ES-I3 (cell line): ENCODE results near the gene CABCOCO1.

Source experiments
- H3K36me3 ChIP-seq: 2 replicates; pipeline ENCODE4 v1.6.1; 2013; ENCODE audit warnings: mild to moderate bottlenecking, low read length, control low read depth, moderate library complexity; ENCODE audit not compliant: insufficient read depth
- H3K4me1 ChIP-seq: 2 replicates; pipeline ENCODE4 v1.6.1; 2013; ENCODE audit warnings: mild to moderate bottlenecking, control low read depth, low read length; ENCODE audit not compliant: insufficient read depth
- H3K9ac ChIP-seq: 2 replicates; pipeline ENCODE4 v1.6.1; 2013; ENCODE audit warnings: low read depth, mild to moderate bottlenecking, low read length, moderate library complexity
- H3K9me3 ChIP-seq: 2 replicates; pipeline ENCODE4 v1.6.1; 2013; ENCODE audit warnings: mild to moderate bottlenecking, low read length, moderate library complexity; ENCODE audit not compliant: control insufficient read depth, insufficient read depth

CABCOCO1 gene

DNA sequence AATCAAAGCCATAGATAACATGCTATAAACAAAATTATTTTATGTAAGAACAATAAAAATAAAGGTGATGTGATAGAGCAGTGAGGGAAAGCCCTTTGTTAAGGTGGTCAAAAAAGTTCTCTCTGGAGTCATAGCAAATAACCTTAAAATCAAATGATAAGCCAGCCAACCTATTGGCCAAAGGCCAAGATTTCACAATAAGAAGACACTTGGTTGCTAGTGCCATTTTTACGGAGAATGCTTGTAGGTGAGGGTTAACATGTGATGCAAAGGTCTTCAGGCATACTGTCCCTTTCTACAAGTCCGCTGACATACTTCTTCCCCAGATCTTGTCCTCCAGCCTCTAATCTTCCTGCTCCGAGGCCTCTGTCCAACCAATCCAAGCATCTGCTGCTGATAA lies 140.5 kb downstream of the CABCOCO1 start:
- Histone ChIP-seq H3K9me3 (no peaks in the 10 kb centered on the region), H3K36me3 (no peaks in the 10 kb centered on the region), H3K9ac (no peak overlapping the region), H3K4me1 (no peaks in the 10 kb centered on the region)

DNA sequence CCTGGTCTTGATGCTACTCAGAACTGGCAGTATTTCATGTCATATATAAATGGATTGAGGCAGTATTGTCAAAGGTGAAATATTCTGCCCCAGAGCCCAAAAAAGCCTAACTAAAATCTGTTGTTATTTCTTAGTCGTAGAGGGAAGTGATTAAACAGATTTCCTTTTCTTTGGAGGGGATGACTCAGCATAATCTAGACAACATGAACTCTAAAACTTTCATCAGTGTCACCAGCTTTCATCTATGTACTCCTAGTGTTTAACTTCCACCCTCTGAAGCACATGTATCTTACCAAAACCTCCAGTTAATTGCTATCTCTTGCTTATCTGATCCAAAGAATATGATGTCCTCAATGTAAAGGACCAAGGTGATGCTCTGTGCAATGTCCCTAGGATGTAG lies 141.7 kb downstream of the CABCOCO1 start:
- H3K9ac ChIP-seq: no peak overlapping the region
- no peaks in the 10 kb centered on the region for H3K9me3 ChIP-seq
- no peaks in the 10 kb centered on the region for H3K36me3 ChIP-seq

DNA sequence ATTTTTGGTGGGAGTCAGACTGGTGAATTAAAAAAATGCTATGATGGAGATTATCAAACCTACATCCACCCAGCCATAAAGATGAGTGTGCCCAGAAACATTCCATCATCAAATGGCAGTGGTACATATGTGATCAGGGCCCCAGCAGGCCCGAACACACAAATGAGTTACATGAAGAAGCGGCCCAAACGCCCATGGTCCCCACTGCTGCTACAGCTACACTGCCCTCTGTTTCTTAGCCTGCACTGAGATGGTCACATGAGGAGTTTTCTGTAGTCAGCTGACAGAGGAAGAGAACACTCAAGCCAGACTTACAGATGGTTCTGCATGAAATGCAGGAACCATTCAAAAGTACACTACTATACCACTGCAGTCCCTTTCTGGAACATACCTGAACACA lies 142.4 kb downstream of the CABCOCO1 start:
- no peaks in the 10 kb centered on the region for H3K4me1 ChIP-seq
- no peaks in the 10 kb centered on the region for H3K36me3 ChIP-seq
- no peak overlapping the region for H3K9ac ChIP-seq
- no peaks in the 10 kb centered on the region for H3K9me3 ChIP-seq

More for the DNA sequence above, 141.7 kb downstream of the CABCOCO1 start:
- no peaks in the 10 kb centered on the region for H3K4me1 ChIP-seq

DNA sequence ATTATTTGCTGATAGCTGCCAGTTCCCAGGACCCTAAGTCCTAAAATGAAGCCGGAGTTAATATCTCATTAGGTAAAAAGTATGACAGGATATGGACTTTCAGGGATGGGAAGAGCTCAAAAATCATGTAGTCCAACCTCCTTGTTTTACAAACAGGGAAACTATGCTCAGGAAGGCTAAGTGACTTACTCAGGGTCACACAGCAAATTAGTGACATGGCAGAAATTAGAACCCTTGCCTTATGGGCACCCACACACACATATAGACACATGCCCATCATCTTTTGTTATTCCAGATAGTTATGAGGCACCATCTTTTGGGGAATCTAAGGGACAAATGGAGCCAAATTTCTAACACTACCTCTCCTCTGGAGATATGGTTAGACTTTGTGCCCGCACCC lies 147.5 kb downstream of the CABCOCO1 start:
- H3K9ac ChIP-seq: no peak overlapping the region
- H3K9me3 ChIP-seq: no peaks in the 10 kb centered on the region
- H3K36me3 ChIP-seq: no peaks in the 10 kb centered on the region

DNA sequence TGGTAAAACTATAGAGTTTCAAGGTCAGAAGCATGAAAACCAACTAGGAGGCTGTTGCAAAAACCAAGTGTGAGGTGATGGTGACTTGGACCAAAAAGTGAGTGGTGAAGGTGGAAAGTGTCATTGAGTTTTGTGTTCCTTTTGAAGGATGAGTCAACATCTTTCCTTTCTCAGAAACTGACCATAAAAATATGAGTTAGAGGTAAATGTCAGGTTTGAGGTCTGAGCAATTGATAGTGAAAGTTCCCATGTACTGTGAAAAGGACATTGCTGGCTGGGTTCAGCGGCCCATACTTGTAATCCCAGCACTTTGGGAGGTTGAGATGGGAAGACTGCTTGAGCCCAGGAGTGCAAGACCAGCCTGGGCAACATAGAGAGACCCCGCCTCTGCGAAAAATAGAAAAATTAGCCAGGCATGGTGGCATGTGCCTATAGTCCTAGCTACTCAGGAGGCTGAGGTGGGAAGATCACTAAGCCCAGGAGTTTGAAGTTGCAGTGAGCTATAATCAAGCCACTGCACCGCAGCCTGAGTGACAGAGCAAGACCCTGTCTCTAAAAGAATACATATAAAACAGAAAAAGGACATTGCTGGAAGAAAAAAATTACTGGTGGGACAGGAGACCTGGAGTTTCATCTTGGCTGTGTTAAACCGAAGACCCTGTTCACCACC lies 149.5 kb downstream of the CABCOCO1 start:
- H3K4me1 ChIP-seq: no peaks in the 10 kb centered on the region
- no peak overlapping the region for H3K9ac ChIP-seq
- no peaks in the 10 kb centered on the region for H3K9me3 ChIP-seq
- H3K36me3 ChIP-seq: no peaks in the 10 kb centered on the region

More for the DNA sequence above, 147.5 kb downstream of the CABCOCO1 start:
- H3K4me1 ChIP-seq: no peaks in the 10 kb centered on the region

DNA sequence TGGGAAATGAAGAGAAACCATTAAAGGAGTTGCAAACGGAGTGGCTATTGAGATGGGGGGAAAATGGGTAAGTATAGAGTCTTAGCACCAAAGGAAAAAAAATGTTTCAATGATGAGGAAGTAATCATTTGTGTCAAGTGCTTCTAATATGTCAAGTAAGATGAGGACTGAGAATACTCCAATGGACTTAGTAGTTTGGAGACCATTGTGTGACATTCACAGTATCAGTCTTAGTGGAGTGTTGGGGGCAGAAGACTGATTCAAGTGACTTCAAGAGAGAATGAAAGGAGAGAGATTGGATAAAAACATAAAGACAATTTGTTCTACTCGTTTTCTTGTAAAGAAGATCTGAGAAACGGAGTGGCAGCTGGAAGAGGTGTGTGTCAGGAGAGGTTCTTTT lies 150.2 kb downstream of the CABCOCO1 start:
- no peaks in the 10 kb centered on the region for H3K9me3 ChIP-seq
- no peaks in the 10 kb centered on the region for H3K36me3 ChIP-seq
- H3K9ac ChIP-seq: no peak overlapping the region
- no peaks in the 10 kb centered on the region for H3K4me1 ChIP-seq

DNA sequence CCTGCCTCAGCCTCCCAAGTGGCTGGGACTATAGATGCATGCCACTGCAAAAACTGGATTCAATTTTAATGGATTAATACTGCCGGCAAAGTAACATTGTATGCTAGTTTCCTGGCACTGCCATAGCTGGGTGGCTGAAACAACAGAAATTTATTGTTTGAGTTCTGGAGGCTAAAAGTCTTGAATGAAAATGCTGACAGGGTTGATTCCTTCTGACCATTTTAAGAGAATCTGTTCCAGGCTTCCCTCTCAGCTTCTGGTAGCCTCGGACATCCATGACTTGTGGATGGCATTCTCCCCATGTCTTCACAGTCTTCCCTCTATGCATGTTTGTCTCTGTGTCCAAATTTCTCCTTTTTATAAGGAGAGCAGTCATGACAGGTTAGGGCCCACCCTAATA lies 151.4 kb downstream of the CABCOCO1 start:
- Histone ChIP-seq H3K9me3 (no peaks in the 10 kb centered on the region), H3K4me1 (no peaks in the 10 kb centered on the region), H3K36me3 (no peaks in the 10 kb centered on the region), H3K9ac (no peak overlapping the region)

DNA sequence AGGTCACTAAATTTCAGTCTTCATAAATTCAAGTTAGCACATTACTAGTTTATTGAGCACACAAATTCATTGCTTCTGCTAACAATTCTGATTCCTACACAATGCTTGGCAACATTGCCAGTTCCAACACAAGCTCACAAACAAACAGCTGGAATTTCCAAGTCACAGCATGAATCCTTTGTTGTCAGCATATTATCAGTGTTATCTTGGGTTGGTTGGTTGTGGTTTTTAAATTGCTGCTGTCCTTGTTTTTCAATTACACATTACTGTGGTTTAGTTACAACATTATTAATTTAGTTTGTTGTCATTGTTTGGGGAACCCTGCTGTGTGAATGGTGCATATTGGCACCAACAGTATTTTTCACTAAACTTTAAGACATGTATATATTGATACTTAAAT lies 152.8 kb downstream of the CABCOCO1 start:
- no peaks in the 10 kb centered on the region for H3K4me1 ChIP-seq
- H3K36me3 ChIP-seq: no peaks in the 10 kb centered on the region
- no peaks in the 10 kb centered on the region for H3K9me3 ChIP-seq
- H3K9ac ChIP-seq: no peak overlapping the region
